HCT116 (cell line): ENCODE measurements around the gene RSPH4A. TPM values are rescaled to one million over a fixed set of nuclear protein-coding genes. Genes with fewer than 3 reads are reported as not detected.
"Not testable (repeated sequence)": the region's sequence is repeated elsewhere in the genome, so short reads cannot be mapped to it uniquely, and the experiment has no call there.

Experiments used
- ATAC-seq: fragments of 200-7000 bp; cut with Tn5 transposase; 2 replicates; pipeline ENCODE4 v1.9.1; 2020; ENCODE audit warnings: mild to moderate bottlenecking, moderate library complexity
- BruUV-seq: library from RNA; stranded (reverse); fragments of 400-500 nt; replicated peaks from 2 replicates; lab custom pipeline; 2021; lab: Mats Ljungman, UMichigan
- CTCF ChIA-PET: fragments of 300-600 bp; sonication (Branson Sonifier 250); formaldehyde crosslinking; loops from one replicate; lab custom pipeline; 2021; ENCODE audit warnings: antibody characterized with exemption; lab: Charles Lee
- POLR2A ChIA-PET: fragments of 300-600, 350-600 bp; sonication (Branson Sonifier 250); formaldehyde crosslinking; loops from one replicate; lab custom pipeline; 2021; ENCODE audit warnings: antibody characterized with exemption; lab: Charles Lee
- RAD21 ChIA-PET, 2 experiments: fragments of 300-600 bp; sonication (Branson Sonifier 250); formaldehyde crosslinking; loops; one replicate each; lab custom pipeline; 2023; ENCODE audit warnings: low total read pairs in 2 of 2; ENCODE audit not compliant: uncharacterized antibody in 2 of 2, unreplicated experiment in 2 of 2, low non-redundant PET in 1 of 2; lab: Charles Lee
- DNase-seq: peaks from one replicate; pipeline ENCODE4 v3.0.0-alpha.2; 2010; ENCODE audit warnings: low read depth, low spot score
- H2AFZ ChIP-seq: fragments of 200-600 bp; shearing (Covaris generic), sonication (generic); 2 replicates; pipeline ENCODE4 v1.6.1; 2017; ENCODE audit warnings: low read depth, mixed run types, mixed read lengths, antibody characterized with exemption, low read length; ENCODE audit not compliant: poor library complexity, severe bottlenecking
- H3K27ac ChIP-seq: 2 replicates; pipeline ENCODE4 v1.5.1; 2012; ENCODE audit warnings: low read depth, low read length
- H3K27me3 ChIP-seq: fragments of 200-600 bp; sonication (generic); 2 replicates; pipeline ENCODE4 v1.6.1; 2016; ENCODE audit warnings: mixed run types, low read length, mixed read lengths; ENCODE audit not compliant: insufficient read depth
- H3K36me3 ChIP-seq, 2 experiments: fragments of 200-500 bp in 1 of 2; fragments of 200-600 bp in 1 of 2; sonication (Bioruptor generic) in 1 of 2; sonication (generic) in 1 of 2; 2 replicates each; pipeline versions ENCODE4 v1.5.1 to v1.6.1; 2014 to 2016; ENCODE audit warnings: low read length in 2 of 2, inconsistent platforms in 1 of 2, mixed read lengths in 1 of 2, mixed run types in 1 of 2; ENCODE audit not compliant: insufficient read depth in 2 of 2, control insufficient read depth in 1 of 2
- H3K4me1 ChIP-seq, 2 experiments: fragments of 200-600 bp in 1 of 2; sonication (generic) in 1 of 2; 2 replicates each; pipeline versions ENCODE4 v1.5.1 to v1.6.1; 2012 to 2017; ENCODE audit warnings: low read length in 2 of 2, inconsistent platforms in 1 of 2, mild to moderate bottlenecking in 1 of 2, mixed read lengths in 1 of 2, mixed run types in 1 of 2, moderate library complexity in 1 of 2; ENCODE audit not compliant: insufficient read depth in 2 of 2, control insufficient read depth in 1 of 2
- H3K4me2 ChIP-seq: fragments of 200-600 bp; sonication (generic); 2 replicates; pipeline ENCODE4 v1.6.1; 2017; ENCODE audit warnings: mixed run types, low read length, mixed read lengths
- H3K4me3 ChIP-seq, 2 experiments: fragments of 200-600 bp in 1 of 2; sonication (generic) in 1 of 2; replicated peaks in 1 of 2; 2 replicates each; pipeline ENCODE4 v1.5.1; 2011 to 2016; ENCODE audit warnings: low read length in 2 of 2, control low read depth in 1 of 2, low read depth in 1 of 2, mild to moderate bottlenecking in 1 of 2, mixed read lengths in 1 of 2, mixed run types in 1 of 2
- H3K79me2 ChIP-seq: fragments of 200-600 bp; sonication (generic); 2 replicates; pipeline ENCODE4 v1.6.1; 2017; ENCODE audit warnings: mild to moderate bottlenecking, mixed run types, low read length, moderate library complexity, mixed read lengths; ENCODE audit not compliant: insufficient read depth
- H3K9ac ChIP-seq: fragments of 200-600 bp; sonication (generic); 2 replicates; pipeline ENCODE4 v1.6.1; 2016; ENCODE audit warnings: low read length, mixed read lengths
- H3K9me2 ChIP-seq: fragments of 200-600 bp; sonication (generic), shearing (Covaris generic); 2 replicates; pipeline ENCODE4 v1.6.1; 2017; ENCODE audit warnings: mixed run types, mild to moderate bottlenecking, moderate library complexity; ENCODE audit not compliant: insufficient read depth
- H3K9me3 ChIP-seq, 2 experiments: fragments of 200-500 bp in 1 of 2; fragments of 200-600 bp in 1 of 2; sonication (Bioruptor generic) in 1 of 2; sonication (generic) in 1 of 2; 2 replicates each; pipeline ENCODE4 v1.6.1; 2014 to 2017; ENCODE audit warnings: low read length in 2 of 2, mixed read lengths in 2 of 2, inconsistent platforms in 1 of 2, low read depth in 1 of 2, mild to moderate bottlenecking in 1 of 2, mixed run types in 1 of 2, moderate library complexity in 1 of 2; ENCODE audit not compliant: control insufficient read depth in 1 of 2, insufficient read depth in 1 of 2
- H4K20me1 ChIP-seq: fragments of 200-600 bp; sonication (generic), shearing (Covaris generic); 2 replicates; pipeline ENCODE4 v1.6.1; 2017; ENCODE audit warnings: mixed run types, mild to moderate bottlenecking, moderate library complexity; ENCODE audit not compliant: insufficient read depth
- SIN3A ChIP-seq: IDR thresholded peaks from 2 replicates; pipeline ENCODE4 v1.6.1; 2012; ENCODE audit warnings: low read depth
- intact Hi-C: fragments of 100-400 bp; cut with micrococcal nuclease; formaldehyde crosslinking; loops from 2 replicates; pipeline ENCODE4 v1.10.0; 2022
- total RNA-seq: library from RNA; stranded (reverse); gene quantifications from one replicate; pipeline ENCODE4 v1.2.1, GENCODE V29; 2021; ENCODE audit not compliant: unreplicated experiment
- TF ChIP-seq, protein P1 (sequence below): IDR thresholded peaks from 2 replicates; pipeline ENCODE4 v1.6.1; 2012; ENCODE audit warnings: low read depth

The RSPH4A gene
- total RNA-seq, 1 experiment from 2014 or later = 0.27 TPM

DNA sequence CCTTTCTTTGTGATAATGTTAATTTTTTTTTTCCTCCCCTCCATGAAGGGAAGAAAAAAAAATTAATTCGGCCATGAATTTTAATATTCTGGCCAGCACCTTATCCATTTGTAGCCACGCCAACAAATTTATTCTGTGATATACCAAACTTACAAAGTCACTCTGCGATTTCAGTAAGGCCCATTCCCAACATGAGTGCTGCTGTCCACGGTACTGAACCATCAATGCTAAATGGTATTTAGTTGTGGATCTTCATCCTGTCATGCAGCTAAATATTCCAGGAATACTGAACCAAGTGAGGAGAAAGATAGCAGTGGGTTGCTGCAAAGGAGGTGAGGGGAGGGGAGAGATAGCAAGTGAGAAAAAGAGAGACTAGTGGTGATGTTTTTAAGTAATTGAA, 19.5 kb upstream of the RSPH4A start:
- Histone ChIP-seq H4K20me1 (no peaks in the 10 kb centered on the region), H3K27ac (no peak overlapping the region), H3K9me3 (no peaks in the 10 kb centered on the region), H3K79me2 (no peaks in the 10 kb centered on the region), H3K4me1 (no peaks in the 10 kb centered on the region), H3K9me2 (no peaks in the 10 kb centered on the region), H3K27me3 (no peaks in the 10 kb centered on the region), H2AFZ (no peak overlapping the region), H3K4me2 (no peak overlapping the region), H3K36me3 (peaks cover 0 to 3% of the 10 kb centered on the region in 2 experiments; a peak in 1 of 4 replicates), H3K9ac (no peak overlapping the region), H3K4me3 (no peak overlapping the region)
- RAD21 ChIA-PET = no interaction called here
- no peak for ATAC-seq
- no peak for DNase-seq
- POLR2A ChIA-PET = no interaction called here
- intact Hi-C loops = no loop called here
- CTCF ChIA-PET = no interaction called here
- TF ChIP-seq SIN3A = no peak
- TF ChIP-seq, protein P1, sequence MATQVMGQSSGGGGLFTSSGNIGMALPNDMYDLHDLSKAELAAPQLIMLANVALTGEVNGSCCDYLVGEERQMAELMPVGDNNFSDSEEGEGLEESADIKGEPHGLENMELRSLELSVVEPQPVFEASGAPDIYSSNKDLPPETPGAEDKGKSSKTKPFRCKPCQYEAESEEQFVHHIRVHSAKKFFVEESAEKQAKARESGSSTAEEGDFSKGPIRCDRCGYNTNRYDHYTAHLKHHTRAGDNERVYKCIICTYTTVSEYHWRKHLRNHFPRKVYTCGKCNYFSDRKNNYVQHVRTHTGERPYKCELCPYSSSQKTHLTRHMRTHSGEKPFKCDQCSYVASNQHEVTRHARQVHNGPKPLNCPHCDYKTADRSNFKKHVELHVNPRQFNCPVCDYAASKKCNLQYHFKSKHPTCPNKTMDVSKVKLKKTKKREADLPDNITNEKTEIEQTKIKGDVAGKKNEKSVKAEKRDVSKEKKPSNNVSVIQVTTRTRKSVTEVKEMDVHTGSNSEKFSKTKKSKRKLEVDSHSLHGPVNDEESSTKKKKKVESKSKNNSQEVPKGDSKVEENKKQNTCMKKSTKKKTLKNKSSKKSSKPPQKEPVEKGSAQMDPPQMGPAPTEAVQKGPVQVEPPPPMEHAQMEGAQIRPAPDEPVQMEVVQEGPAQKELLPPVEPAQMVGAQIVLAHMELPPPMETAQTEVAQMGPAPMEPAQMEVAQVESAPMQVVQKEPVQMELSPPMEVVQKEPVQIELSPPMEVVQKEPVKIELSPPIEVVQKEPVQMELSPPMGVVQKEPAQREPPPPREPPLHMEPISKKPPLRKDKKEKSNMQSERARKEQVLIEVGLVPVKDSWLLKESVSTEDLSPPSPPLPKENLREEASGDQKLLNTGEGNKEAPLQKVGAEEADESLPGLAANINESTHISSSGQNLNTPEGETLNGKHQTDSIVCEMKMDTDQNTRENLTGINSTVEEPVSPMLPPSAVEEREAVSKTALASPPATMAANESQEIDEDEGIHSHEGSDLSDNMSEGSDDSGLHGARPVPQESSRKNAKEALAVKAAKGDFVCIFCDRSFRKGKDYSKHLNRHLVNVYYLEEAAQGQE = peak; percentile 85
- no TSS peak for BruUV-seq

DNA sequence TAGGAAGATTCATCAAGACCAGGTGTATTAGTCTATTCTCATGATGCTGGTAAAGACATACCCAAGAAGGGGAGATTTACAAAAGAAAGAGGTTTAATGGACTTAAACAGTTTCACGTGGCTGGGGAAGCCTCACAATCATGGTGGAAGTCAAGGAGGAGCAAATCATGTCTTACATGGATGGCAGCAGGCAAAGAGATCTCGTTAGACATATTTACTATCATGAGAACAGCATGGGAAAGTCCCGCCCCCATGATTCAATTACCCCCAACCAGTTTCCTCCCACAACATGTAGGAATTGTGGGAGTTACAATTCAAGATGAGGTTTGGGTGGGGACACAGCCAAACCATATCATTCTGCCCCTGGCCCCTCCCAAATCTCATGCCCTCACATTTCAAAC, 12.4 kb upstream of the RSPH4A start:
- ATAC-seq, intact Hi-C loops, H3K27ac ChIP-seq: not testable (repeated sequence)

DNA sequence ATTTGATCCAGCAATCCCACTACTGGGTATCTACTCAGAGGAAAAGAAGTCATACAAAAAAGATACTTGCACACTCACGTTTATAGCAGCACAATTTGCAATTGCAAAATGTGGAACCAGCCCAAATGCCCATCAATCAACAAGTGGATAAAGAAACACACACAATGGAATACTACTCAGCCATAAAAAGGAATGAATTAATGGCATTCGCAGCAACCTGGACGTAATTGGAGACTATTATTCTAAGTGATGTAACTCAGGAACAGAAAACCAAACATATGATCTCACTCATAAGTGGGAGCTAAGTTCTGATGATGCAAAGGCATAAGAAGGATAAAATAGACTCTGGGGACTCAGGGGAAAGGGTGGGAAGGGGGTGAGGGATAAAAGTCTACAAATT, 11.4 kb upstream of the RSPH4A start:
- POLR2A ChIA-PET, H3K4me1 ChIP-seq, H4K20me1 ChIP-seq, H3K4me2 ChIP-seq, H3K4me3 ChIP-seq, RAD21 ChIA-PET, intact Hi-C loops, H3K27ac ChIP-seq, H3K9ac ChIP-seq, H3K36me3 ChIP-seq, H3K9me3 ChIP-seq, H3K79me2 ChIP-seq, DNase-seq, H2AFZ ChIP-seq, H3K27me3 ChIP-seq, CTCF ChIA-PET, ATAC-seq, H3K9me2 ChIP-seq, BruUV-seq: not testable (repeated sequence)

More for the DNA sequence above, 12.4 kb upstream of the RSPH4A start:
- RAD21 ChIA-PET, POLR2A ChIA-PET, BruUV-seq, H3K9ac ChIP-seq, H4K20me1 ChIP-seq, CTCF ChIA-PET, H3K9me2 ChIP-seq, H3K4me2 ChIP-seq, H3K4me1 ChIP-seq, H3K4me3 ChIP-seq, H2AFZ ChIP-seq, H3K27me3 ChIP-seq, H3K79me2 ChIP-seq, DNase-seq, H3K36me3 ChIP-seq, H3K9me3 ChIP-seq: not testable (repeated sequence)
